ENCODE data around the gene MGAT5B.
A peak's percentile ranks its signal among the peaks of the same experiment; 100 is the strongest.
"Not testable (repeated sequence)": the region's sequence is repeated elsewhere in the genome, so short reads cannot be mapped to it uniquely, and the experiment has no call there.

Gene MGAT5B

GRCh38 chr17:76956846-76957540 lies 88.8 kb downstream of the MGAT5B start:
- no peak for DNase-seq

GRCh38 chr17:76957678-76958464 lies 89.7 kb downstream of the MGAT5B start:
- peak; percentile 18 for DNase-seq

GRCh38 chr17:76958974-76959373 lies 90.8 kb downstream of the MGAT5B start:
- DNase-seq = no peak

- no peak for DNase-seq
These were observed 93.7 kb downstream of the MGAT5B start for GRCh38 chr17:76961869-76962268.

GRCh38 chr17:76962858-76963257 lies 94.7 kb downstream of the MGAT5B start:
- DNase-seq = no peak

GRCh38 chr17:76966016-76966415 lies 97.8 kb downstream of the MGAT5B start:
- no peak for DNase-seq

- DNase-seq = no peak
These were observed 98.4 kb downstream of the MGAT5B start for GRCh38 chr17:76966486-76967181.

- DNase-seq = no peak
These were observed 99.6 kb downstream of the MGAT5B start for GRCh38 chr17:76967762-76968161.

GRCh38 chr17:76968707-76969597 lies 100.7 kb downstream of the MGAT5B start:
- DNase-seq = peak; percentile 38

GRCh38 chr17:76969598-76970172 lies 101.5 kb downstream of the MGAT5B start:
- DNase-seq = no peak

GRCh38 chr17:76970228-76970627 lies 102.0 kb downstream of the MGAT5B start:
- DNase-seq = not testable (repeated sequence)

GRCh38 chr17:76972046-76972641 lies 103.9 kb downstream of the MGAT5B start:
- DNase-seq = no peak

- DNase-seq = no peak
These were observed 104.8 kb downstream of the MGAT5B start for GRCh38 chr17:76973040-76973439.

- no peak for DNase-seq
These were observed 106.5 kb downstream of the MGAT5B start for GRCh38 chr17:76974721-76975120.

GRCh38 chr17:76978050-76978449 lies 109.8 kb downstream of the MGAT5B start:
- DNase-seq = not testable (repeated sequence)

- DNase-seq = no peak
These were observed 113.5 kb downstream of the MGAT5B start for GRCh38 chr17:76981545-76982295.

- no peak for DNase-seq
These were observed 114.3 kb downstream of the MGAT5B start for GRCh38 chr17:76982408-76983074.

- no peak for DNase-seq
These were observed 115.0 kb downstream of the MGAT5B start for GRCh38 chr17:76983075-76983775.

- no peak for DNase-seq
These were observed 118.2 kb downstream of the MGAT5B start for GRCh38 chr17:76986365-76986764.
